Measurements from ENCODE around the gene PLXNB2.

PLXNB2 gene

GRCh38 chr22:50262460-50262911, 45.0 kb downstream of the PLXNB2 start:
- peak in 1 of 2 donors; percentile 36 for DNase-seq

GRCh38 chr22:50261615-50262459, 45.6 kb downstream of the PLXNB2 start, which contains the start of gene MAPK12:
Gene MAPK12, minus strand, starts transcription at chr22:50261683. Its CDS starts 174 bp downstream, at chr22:50261509.
- DNase-seq, result no peak

GRCh38 chr22:50260801-50261614, 46.4 kb downstream of the PLXNB2 start:
- peak; percentile 43 to 59 for DNase-seq

- DNase-seq, result no peak
Measured at GRCh38 chr22:50260434-50260800, 47.0 kb downstream of the PLXNB2 start.

- DNase-seq, result no peak
Measured at GRCh38 chr22:50259302-50259701, 48.1 kb downstream of the PLXNB2 start.

- DNase-seq, result no peak
Measured at GRCh38 chr22:50258361-50259292, 48.8 kb downstream of the PLXNB2 start.

- no peak for DNase-seq
Measured at GRCh38 chr22:50257451-50258360, 49.7 kb downstream of the PLXNB2 start.

- DNase-seq, result no peak
Measured at GRCh38 chr22:50257041-50257440, 50.4 kb downstream of the PLXNB2 start.

- no peak for DNase-seq
Measured at GRCh38 chr22:50256258-50256862, 51.1 kb downstream of the PLXNB2 start.

- DNase-seq, result no peak
Measured at GRCh38 chr22:50255607-50256006, 51.8 kb downstream of the PLXNB2 start.

- DNase-seq, result no peak
Measured at GRCh38 chr22:50255099-50255498, 52.3 kb downstream of the PLXNB2 start.

- DNase-seq, result no peak
Measured at GRCh38 chr22:50253941-50254340, 53.5 kb downstream of the PLXNB2 start.

GRCh38 chr22:50253046-50253915, 54.2 kb downstream of the PLXNB2 start:
- no peak for DNase-seq

GRCh38 chr22:50252082-50253045, 55.1 kb downstream of the PLXNB2 start:
- DNase-seq, result peak; percentile 73 to 76

GRCh38 chr22:50251477-50252081, 55.9 kb downstream of the PLXNB2 start:
- no peak for DNase-seq

- DNase-seq, result peak; percentile 83 to 90
Measured at GRCh38 chr22:50250555-50251476, 56.6 kb downstream of the PLXNB2 start, which contains the start of gene HDAC10. Gene HDAC10, minus strand, starts transcription at chr22:50251265. Its CDS starts 233 bp downstream, at chr22:50251032.

GRCh38 chr22:50250249-50250554, 57.2 kb downstream of the PLXNB2 start:
- DNase-seq, result no peak
